HepG2 (cell line): ENCODE results near the gene ASF1B. TPM values are rescaled to one million over a fixed set of nuclear protein-coding genes. Genes with fewer than 3 reads are reported as not detected.

Experiments
- AKNA ChIP-seq: sonication (generic); formaldehyde crosslinking; IDR thresholded peaks from 2 replicates; pipeline ENCODE4 v1.4.0; 2020; ENCODE audit warnings: missing genetic modification reagents, borderline replicate concordance
- ATF7 ChIP-seq, 2 experiments: fragments of 450-650 bp in 1 of 2; sonication (generic) in 1 of 2; formaldehyde crosslinking in 1 of 2; IDR thresholded peaks; 2 replicates each; pipeline versions ENCODE4 v1.4.0 to v1.6.1; 2016 to 2020; ENCODE audit warnings: antibody characterized with exemption in 1 of 2, mild to moderate bottlenecking in 1 of 2, missing genetic modification reagents in 1 of 2
- BRF2 ChIP-seq: sonication (generic); formaldehyde crosslinking; IDR thresholded peaks from 2 replicates; pipeline ENCODE4 v1.8.1; 2022; ENCODE audit warnings: mild to moderate bottlenecking, missing genetic modification reagents
- RNF219 ChIP-seq: sonication (generic); formaldehyde crosslinking; IDR thresholded peaks from 2 replicates; pipeline ENCODE4 v1.5.0; 2020; ENCODE audit warnings: mild to moderate bottlenecking, missing genetic modification reagents
- SIX4 ChIP-seq: sonication (generic); formaldehyde crosslinking; IDR thresholded peaks from 2 replicates; pipeline ENCODE4 v1.4.0; 2020; ENCODE audit warnings: missing genetic modification reagents
- SYNCRIP ChIP-seq: fragments of 200-400 bp; formaldehyde crosslinking; IDR thresholded peaks from 2 replicates; pipeline ENCODE4 v1.6.1; 2018; ENCODE audit warnings: mild to moderate bottlenecking, low read depth, low read length; ENCODE audit not compliant: insufficient read depth
- TGIF2 ChIP-seq: IDR thresholded peaks from 2 replicates; pipeline ENCODE4 v1.6.1; 2016; ENCODE audit warnings: control low read depth, missing compliant biosample characterization
- ZNF674 ChIP-seq: sonication (generic); formaldehyde crosslinking; IDR thresholded peaks from 2 replicates; pipeline ENCODE4 v1.5.0; 2020; ENCODE audit warnings: low read depth, mild to moderate bottlenecking, missing genetic modification reagents
- ZNF691 ChIP-seq: sonication (generic); formaldehyde crosslinking; IDR thresholded peaks from 2 replicates; pipeline ENCODE4 v1.4.0; 2020; ENCODE audit warnings: missing genetic modification reagents, low read depth, mild to moderate bottlenecking, borderline replicate concordance
- ZNF878 ChIP-seq: sonication (generic); formaldehyde crosslinking; IDR thresholded peaks from 2 replicates; pipeline ENCODE4 v1.8.1; 2023; ENCODE audit warnings: mild to moderate bottlenecking, missing genetic modification reagents, moderate library complexity
- polyA plus RNA-seq, 8 experiments: library from polyadenylated mRNA; depleted of rRNA in 3 of 8; stranded (reverse) in 7 of 8; unstranded in 1 of 8; fragments of >200 nt; fragmentation: Illumina TruSeq in 4 of 8; extraction: Trizol in 4 of 8; gene quantifications; 2 replicates each; pipeline versions ENCODE4 v1.2.1 to v1.2.3, GENCODE V29; 2011 to 2016; ENCODE audit warnings: low read depth in 4 of 8, missing spikeins in 1 of 8, mixed read lengths in 1 of 8; ENCODE audit not compliant: insufficient read depth in 1 of 8
- total RNA-seq, 5 experiments: library from RNA; depleted of rRNA; stranded (reverse); fragments of >200 nt; fragmentation: Illumina TruSeq; extraction: Trizol; gene quantifications; 2 replicates each; pipeline ENCODE4 v1.2.3, GENCODE V29; 2016; ENCODE audit warnings: low read depth in 1 of 5
- TF ChIP-seq, protein P1 (sequence below): sonication (generic); formaldehyde crosslinking; conservative IDR thresholded peaks from 2 replicates; pipeline ENCODE4 v1.4.0; 2020; ENCODE audit warnings: missing genetic modification reagents
- TF ChIP-seq, protein P2 (sequence below): sonication (generic); formaldehyde crosslinking; IDR thresholded peaks from 2 replicates; pipeline ENCODE4 v1.5.1; 2020; ENCODE audit warnings: mild to moderate bottlenecking, missing genetic modification reagents, moderate library complexity

The ASF1B gene
- total and polyA plus RNA-seq, 2 of the 13 experiments (the other 11 are each of a cell fraction or from before 2014, with no cell fraction given): 18.2 to 24.8 TPM

GRCh38 chr19:14112809-14113385 is 23.5 kb downstream of the ASF1B start (continued):
- TF ChIP-seq AKNA (CRISPR knock-in tag) (no peak), ZNF674 (no peak), ZNF691 (0 out of 2 replicates have a peak, but pooled peaks have one; percentile 53), ZNF878 (CRISPR knock-in tag) (no peak), ATF7 (IDR thresholded peaks at IDR 0.05) (no peak), ATF7 (CRISPR knock-in tag; IDR thresholded peaks at IDR 0.05) (no peak), SYNCRIP (no peak), RNF219 (no peak), TGIF2 (CRISPR knock-in tag) (no peak), SIX4 (no peak), BRF2 (CRISPR knock-in tag) (no peak)
- TF ChIP-seq, protein P1, sequence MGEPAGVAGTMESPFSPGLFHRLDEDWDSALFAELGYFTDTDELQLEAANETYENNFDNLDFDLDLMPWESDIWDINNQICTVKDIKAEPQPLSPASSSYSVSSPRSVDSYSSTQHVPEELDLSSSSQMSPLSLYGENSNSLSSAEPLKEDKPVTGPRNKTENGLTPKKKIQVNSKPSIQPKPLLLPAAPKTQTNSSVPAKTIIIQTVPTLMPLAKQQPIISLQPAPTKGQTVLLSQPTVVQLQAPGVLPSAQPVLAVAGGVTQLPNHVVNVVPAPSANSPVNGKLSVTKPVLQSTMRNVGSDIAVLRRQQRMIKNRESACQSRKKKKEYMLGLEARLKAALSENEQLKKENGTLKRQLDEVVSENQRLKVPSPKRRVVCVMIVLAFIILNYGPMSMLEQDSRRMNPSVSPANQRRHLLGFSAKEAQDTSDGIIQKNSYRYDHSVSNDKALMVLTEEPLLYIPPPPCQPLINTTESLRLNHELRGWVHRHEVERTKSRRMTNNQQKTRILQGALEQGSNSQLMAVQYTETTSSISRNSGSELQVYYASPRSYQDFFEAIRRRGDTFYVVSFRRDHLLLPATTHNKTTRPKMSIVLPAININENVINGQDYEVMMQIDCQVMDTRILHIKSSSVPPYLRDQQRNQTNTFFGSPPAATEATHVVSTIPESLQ (CRISPR knock-in tag): no peak
- TF ChIP-seq, protein P2, sequence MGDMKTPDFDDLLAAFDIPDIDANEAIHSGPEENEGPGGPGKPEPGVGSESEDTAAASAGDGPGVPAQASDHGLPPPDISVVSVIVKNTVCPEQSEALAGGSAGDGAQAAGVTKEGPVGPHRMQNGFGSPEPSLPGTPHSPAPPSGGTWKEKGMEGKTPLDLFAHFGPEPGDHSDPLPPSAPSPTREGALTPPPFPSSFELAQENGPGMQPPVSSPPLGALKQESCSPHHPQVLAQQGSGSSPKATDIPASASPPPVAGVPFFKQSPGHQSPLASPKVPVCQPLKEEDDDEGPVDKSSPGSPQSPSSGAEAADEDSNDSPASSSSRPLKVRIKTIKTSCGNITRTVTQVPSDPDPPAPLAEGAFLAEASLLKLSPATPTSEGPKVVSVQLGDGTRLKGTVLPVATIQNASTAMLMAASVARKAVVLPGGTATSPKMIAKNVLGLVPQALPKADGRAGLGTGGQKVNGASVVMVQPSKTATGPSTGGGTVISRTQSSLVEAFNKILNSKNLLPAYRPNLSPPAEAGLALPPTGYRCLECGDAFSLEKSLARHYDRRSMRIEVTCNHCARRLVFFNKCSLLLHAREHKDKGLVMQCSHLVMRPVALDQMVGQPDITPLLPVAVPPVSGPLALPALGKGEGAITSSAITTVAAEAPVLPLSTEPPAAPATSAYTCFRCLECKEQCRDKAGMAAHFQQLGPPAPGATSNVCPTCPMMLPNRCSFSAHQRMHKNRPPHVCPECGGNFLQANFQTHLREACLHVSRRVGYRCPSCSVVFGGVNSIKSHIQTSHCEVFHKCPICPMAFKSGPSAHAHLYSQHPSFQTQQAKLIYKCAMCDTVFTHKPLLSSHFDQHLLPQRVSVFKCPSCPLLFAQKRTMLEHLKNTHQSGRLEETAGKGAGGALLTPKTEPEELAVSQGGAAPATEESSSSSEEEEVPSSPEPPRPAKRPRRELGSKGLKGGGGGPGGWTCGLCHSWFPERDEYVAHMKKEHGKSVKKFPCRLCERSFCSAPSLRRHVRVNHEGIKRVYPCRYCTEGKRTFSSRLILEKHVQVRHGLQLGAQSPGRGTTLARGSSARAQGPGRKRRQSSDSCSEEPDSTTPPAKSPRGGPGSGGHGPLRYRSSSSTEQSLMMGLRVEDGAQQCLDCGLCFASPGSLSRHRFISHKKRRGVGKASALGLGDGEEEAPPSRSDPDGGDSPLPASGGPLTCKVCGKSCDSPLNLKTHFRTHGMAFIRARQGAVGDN (CRISPR knock-in tag): peak; percentile 92
